Kidney (tissue), 14 donors: Measurements from ENCODE around the gene LYRM1. TPM values are rescaled to one million over a fixed set of nuclear protein-coding genes. Genes with fewer than 3 reads are reported as not detected.

Experiments
- DNase-seq, 5 donors: peaks; one replicate each; pipeline ENCODE4 v3.0.0-alpha.2; 2013 to 2020
- FAIRE-seq: peaks from 2 replicates; lab custom pipeline; 2012; peaks lifted over from hg19 to GRCh38; lab: Jason Lieb, UNC
- H3K27ac ChIP-seq, 2 donors: one replicate each; pipeline ENCODE4 v1.7.0; 2013; ENCODE audit warnings: low read depth in 2 of 2, low read length in 2 of 2, inconsistent platforms in 1 of 2
- H3K27me3 ChIP-seq: one replicate; pipeline ENCODE4 v1.7.1; 2013; ENCODE audit warnings: low read length, inconsistent platforms; ENCODE audit not compliant: control insufficient read depth, insufficient read depth
- H3K36me3 ChIP-seq, 3 donors: one replicate each; pipeline versions ENCODE4 v1.7.0 to v1.7.1; 2013; ENCODE audit warnings: low read length in 3 of 3, control low read depth in 1 of 3, inconsistent platforms in 1 of 3; ENCODE audit not compliant: insufficient read depth in 3 of 3, control insufficient read depth in 2 of 3
- H3K4me1 ChIP-seq, 3 donors: one replicate each; pipeline versions ENCODE4 v1.7.0 to v1.7.1; 2013; ENCODE audit warnings: low read length in 3 of 3, inconsistent platforms in 1 of 3, low read depth in 1 of 3; ENCODE audit not compliant: control insufficient read depth in 2 of 3, insufficient read depth in 2 of 3
- H3K4me3 ChIP-seq, 3 donors: one replicate each; pipeline versions ENCODE4 v1.7.0 to v1.8.1; 2013; ENCODE audit warnings: low read length in 3 of 3, control low read depth in 1 of 3, inconsistent platforms in 1 of 3
- H3K9ac ChIP-seq, 3 donors: one replicate each; pipeline versions ENCODE4 v1.7.0 to v1.7.1; 2013; ENCODE audit warnings: low read length in 3 of 3, control low read depth in 1 of 3, inconsistent platforms in 1 of 3
- H3K9me3 ChIP-seq, 3 donors: one replicate each; pipeline versions ENCODE4 v1.7.0 to v1.7.1; 2013; ENCODE audit warnings: low read length in 3 of 3, control low read depth in 1 of 3, inconsistent platforms in 1 of 3; ENCODE audit not compliant: control insufficient read depth in 2 of 3, insufficient read depth in 1 of 3
- intact Hi-C: fragments of 100-400 bp; cut with DNase I; formaldehyde crosslinking; loops from one replicate; pipeline ENCODE4 v1.11.1; 2022
- polyA plus RNA-seq: library from polyadenylated mRNA; stranded (reverse); fragments of 350-450 nt; fragmentation: Illumina TruSeq; extraction: RNeasy Lipid Tissue Mini Kit (QIAGEN cat#74804); gene quantifications from one replicate; pipeline ENCODE4 v1.2.3, GENCODE V29; 2014; ENCODE audit warnings: low read depth, low replicate concordance; ENCODE audit not compliant: insufficient read depth
- total RNA-seq: library from RNA; stranded (reverse); fragmentation: NEBNext Ultra II Directional; extraction: Animal tissue kit (Norgen Biotek cat#: 25700); gene quantifications from one replicate; pipeline ENCODE4 v1.2.1, GENCODE V29; 2021
- TF ChIP-seq, protein P1 (sequence below): IDR thresholded peaks from 3 replicates; pipeline ENCODE4 v1.5.1; 2012; ENCODE audit warnings: mild to moderate bottlenecking, moderate library complexity, borderline replicate concordance; ENCODE audit not compliant: insufficient read depth; ENCODE audit errors: extremely low read depth
- donor health status: control.
- donor health status: control.
- donor health status: control.
- donor health status: control.
- donor health status: control.
- donor health status: DM: yes; HTN: yes; CAD: no.
- donor health status: Normal renal cell carcinoma (clear cell type).

The LYRM1 gene
- total and polyA plus RNA-seq, 2 donors from 2014 or later: 31.7 to 61.5 TPM

DNA sequence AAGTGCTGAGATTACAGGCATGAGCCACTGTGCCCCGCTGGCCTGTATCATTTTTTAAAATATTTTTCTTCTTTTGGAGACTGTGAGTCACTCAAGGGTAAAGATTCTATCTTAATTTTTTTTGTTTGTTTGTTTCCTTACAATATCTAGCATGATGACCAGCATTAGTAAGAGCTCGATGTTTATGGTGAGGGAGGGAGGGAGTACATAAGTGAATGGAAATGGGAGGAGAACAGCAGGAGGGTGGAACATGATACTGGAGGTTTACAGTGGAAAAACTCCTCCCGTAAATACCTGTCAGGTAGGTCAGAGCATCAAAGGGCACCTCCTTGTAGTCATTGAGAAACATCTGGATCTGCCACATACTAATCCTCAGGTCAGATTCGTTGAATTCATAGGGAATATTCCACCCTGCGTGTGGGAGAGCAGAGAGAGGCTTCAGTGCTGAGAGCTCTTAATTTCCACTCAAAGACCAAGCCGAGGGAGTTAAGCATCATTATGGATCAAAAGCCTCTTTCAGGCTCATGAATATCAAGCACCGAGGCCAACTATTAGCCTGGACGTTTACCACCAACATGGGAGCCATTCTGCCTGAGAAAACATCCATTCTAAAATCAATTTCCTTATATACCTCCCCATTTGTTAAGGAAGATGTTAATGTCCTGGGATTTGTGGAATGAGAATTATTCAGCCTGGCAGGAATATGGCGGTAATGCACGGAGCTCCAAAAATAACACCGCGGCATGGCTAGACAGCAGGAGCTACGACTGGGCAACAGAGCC is 51.8 kb downstream of the LYRM1 start:
- Histone ChIP-seq H3K4me3 (no peak overlapping the region), H3K4me1 (no peaks in the 10 kb centered on the region), H3K9ac (no peak overlapping the region), H3K36me3 (no peaks in the 10 kb centered on the region), H3K9me3 (no peaks in the 10 kb centered on the region), H3K27ac (no peak overlapping the region), H3K27me3 (no peaks in the 10 kb centered on the region)
- DNase-seq (peak in 3 of 5 donors; percentile 17 to 49 (median 44)), FAIRE-seq (no peak)
- TF ChIP-seq, protein P1, sequence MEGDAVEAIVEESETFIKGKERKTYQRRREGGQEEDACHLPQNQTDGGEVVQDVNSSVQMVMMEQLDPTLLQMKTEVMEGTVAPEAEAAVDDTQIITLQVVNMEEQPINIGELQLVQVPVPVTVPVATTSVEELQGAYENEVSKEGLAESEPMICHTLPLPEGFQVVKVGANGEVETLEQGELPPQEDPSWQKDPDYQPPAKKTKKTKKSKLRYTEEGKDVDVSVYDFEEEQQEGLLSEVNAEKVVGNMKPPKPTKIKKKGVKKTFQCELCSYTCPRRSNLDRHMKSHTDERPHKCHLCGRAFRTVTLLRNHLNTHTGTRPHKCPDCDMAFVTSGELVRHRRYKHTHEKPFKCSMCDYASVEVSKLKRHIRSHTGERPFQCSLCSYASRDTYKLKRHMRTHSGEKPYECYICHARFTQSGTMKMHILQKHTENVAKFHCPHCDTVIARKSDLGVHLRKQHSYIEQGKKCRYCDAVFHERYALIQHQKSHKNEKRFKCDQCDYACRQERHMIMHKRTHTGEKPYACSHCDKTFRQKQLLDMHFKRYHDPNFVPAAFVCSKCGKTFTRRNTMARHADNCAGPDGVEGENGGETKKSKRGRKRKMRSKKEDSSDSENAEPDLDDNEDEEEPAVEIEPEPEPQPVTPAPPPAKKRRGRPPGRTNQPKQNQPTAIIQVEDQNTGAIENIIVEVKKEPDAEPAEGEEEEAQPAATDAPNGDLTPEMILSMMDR: no peak
- intact Hi-C loops: no loop called here

DNA sequence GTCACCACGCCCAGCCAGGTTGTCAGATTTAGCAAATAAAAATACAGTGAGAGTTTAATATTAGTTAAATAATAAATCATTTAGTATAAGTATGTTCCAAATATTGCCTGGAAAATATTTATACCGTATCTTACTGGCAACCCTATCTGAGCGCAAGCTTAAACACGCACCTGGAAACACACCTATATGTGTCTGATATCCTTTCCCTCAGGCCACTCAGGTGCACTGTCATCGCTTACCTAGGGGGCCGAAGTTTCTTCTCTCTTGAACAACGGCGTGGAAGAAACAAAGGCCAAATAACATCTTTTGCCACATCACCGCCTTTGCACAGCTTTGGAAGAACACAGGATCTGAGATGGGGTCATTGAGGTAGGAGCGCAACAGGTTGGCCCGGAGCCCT is 54.0 kb downstream of the LYRM1 start:
- no peak for FAIRE-seq
- no peak for DNase-seq
- H3K27ac ChIP-seq: no peak overlapping the region
- no peaks in the 10 kb centered on the region for H3K4me1 ChIP-seq
- H3K36me3 ChIP-seq: no peaks in the 10 kb centered on the region
- no peaks in the 10 kb centered on the region for H3K27me3 ChIP-seq
- no peak overlapping the region for H3K4me3 ChIP-seq
- H3K9ac ChIP-seq: no peak overlapping the region
- intact Hi-C loops: no loop called here
- TF ChIP-seq, protein P1: no peak
- no peaks in the 10 kb centered on the region for H3K9me3 ChIP-seq

- Histone ChIP-seq H3K27ac (no peak overlapping the region), H3K4me1 (no peaks in the 10 kb centered on the region), H3K27me3 (no peaks in the 10 kb centered on the region), H3K9ac (no peak overlapping the region), H3K9me3 (no peaks in the 10 kb centered on the region), H3K4me3 (no peak overlapping the region), H3K36me3 (no peaks in the 10 kb centered on the region)
- FAIRE-seq (no peak), DNase-seq (peak in 3 of 5 donors; percentile 18 to 89 (median 83))
- intact Hi-C loops: no loop called here
- TF ChIP-seq, protein P1: no peak
These were observed 55.7 kb downstream of the LYRM1 start for GRCh38 chr16:20956319-20956718.

DNA sequence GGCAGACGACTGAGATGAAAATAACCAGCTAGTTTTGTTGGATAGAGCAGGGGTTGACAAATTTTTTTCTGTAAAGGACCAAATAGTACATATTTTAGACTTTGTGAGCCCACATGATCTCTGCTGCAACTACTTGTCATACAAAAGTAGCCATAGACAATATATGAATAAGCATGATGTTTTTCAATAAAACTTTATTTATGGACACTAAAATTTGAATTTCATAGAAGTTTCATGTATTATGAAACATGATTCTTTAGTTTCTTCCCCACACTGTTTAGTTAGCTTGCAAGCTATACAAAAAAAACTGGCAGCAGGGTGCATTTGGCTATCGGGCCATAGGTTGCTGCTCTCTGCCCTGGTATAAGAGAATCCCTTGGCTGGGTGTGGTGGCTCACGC is 56.6 kb downstream of the LYRM1 start:
- FAIRE-seq: no peak

More for the DNA sequence above, 56.6 kb downstream of the LYRM1 start:
- Histone ChIP-seq H3K9ac (no peak overlapping the region), H3K4me3 (no peak overlapping the region), H3K4me1 (no peaks in the 10 kb centered on the region), H3K27ac (no peak overlapping the region), H3K9me3 (no peaks in the 10 kb centered on the region), H3K36me3 (no peaks in the 10 kb centered on the region), H3K27me3 (no peaks in the 10 kb centered on the region)
- intact Hi-C loops: no loop called here
- TF ChIP-seq, protein P1: no peak
- no peak for DNase-seq
